Measurements from ENCODE around the gene FKBP5.

FKBP5 gene

DNA sequence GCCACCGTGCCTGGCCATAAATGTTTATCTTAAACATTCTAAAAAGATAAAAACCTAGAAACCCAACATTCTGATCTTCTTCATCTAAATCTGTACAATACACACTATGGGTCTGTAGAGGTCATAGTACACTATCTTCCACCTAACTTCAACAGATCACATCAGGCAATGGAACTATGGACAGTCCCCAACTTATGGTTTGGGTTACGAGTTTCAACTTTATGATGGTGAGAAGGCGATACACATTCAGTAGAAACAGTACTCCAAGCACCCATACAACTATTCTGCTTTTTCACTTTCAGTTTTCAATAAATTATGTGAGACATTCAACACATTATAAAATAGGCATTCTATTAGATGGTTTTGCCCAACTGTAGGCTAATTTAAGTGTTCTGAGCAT lies 23.1 kb downstream of the FKBP5 start:
- no peak overlapping the region for H2AFZ ChIP-seq (ENCODE audit: low read depth, low read length)
- H3K9ac ChIP-seq (ENCODE audit: low read depth, low read length): no peak overlapping the region
- H3K4me1 ChIP-seq (ENCODE audit: insufficient read depth, low read length): no peaks in the 10 kb centered on the region
- H3K4me2 ChIP-seq (ENCODE audit: insufficient read depth, low read length): no peak overlapping the region
- H3K27me3 ChIP-seq (ENCODE audit: insufficient read depth, low read length, poor library complexity): peaks cover 26% of the 10 kb centered on the region
- no peaks in the 10 kb centered on the region for H3K79me2 ChIP-seq (ENCODE audit: insufficient read depth, low read length)
- no peak overlapping the region for H3K4me3 ChIP-seq (ENCODE audit: low read depth in 1 of 2, low read length in 2 of 2)
- H3K27ac ChIP-seq (ENCODE audit: low read length): no peak overlapping the region
- TF ChIP-seq EZH2 (IDR thresholded peaks at IDR 0.05; ENCODE audit: borderline replicate concordance, low read depth, low read length, severe bottlenecking) (no peak), CTCF (IDR thresholded peaks at IDR 0.05; ENCODE audit: borderline replicate concordance, extremely low read depth, low read length, poor library complexity, severe bottlenecking) (no peak)
- no peaks in the 10 kb centered on the region for H4K20me1 ChIP-seq (ENCODE audit: insufficient read depth, low read length)
- DNase-seq (no peak), ATAC-seq (ENCODE audit: insufficient read depth, low read depth) (no peak)
- H3K9me3 ChIP-seq (ENCODE audit: insufficient read depth, low read length, severe bottlenecking): no peaks in the 10 kb centered on the region
- H3K36me3 ChIP-seq (ENCODE audit: insufficient read depth, low read length): no peaks in the 10 kb centered on the region

DNA sequence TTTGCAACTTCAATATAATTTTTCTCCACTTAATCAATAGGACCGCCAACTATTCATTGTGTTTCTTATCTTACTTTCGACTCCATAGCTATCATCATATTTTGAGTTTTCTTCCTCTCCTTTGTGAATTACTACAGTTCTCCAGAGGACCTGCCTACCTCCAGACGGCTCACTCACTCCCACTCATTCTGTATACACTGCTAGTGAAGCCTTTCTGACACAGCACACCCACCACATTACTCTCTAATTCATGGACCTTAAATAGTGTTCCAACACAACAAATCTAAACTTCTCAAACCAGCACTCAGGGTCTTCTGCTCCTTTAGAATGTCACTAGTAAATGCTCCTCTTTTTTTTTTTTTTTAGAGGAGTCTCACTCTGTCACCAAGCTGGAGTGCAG lies 23.8 kb downstream of the FKBP5 start:
- no peak overlapping the region for H3K27ac ChIP-seq (ENCODE audit: low read length)

DNA sequence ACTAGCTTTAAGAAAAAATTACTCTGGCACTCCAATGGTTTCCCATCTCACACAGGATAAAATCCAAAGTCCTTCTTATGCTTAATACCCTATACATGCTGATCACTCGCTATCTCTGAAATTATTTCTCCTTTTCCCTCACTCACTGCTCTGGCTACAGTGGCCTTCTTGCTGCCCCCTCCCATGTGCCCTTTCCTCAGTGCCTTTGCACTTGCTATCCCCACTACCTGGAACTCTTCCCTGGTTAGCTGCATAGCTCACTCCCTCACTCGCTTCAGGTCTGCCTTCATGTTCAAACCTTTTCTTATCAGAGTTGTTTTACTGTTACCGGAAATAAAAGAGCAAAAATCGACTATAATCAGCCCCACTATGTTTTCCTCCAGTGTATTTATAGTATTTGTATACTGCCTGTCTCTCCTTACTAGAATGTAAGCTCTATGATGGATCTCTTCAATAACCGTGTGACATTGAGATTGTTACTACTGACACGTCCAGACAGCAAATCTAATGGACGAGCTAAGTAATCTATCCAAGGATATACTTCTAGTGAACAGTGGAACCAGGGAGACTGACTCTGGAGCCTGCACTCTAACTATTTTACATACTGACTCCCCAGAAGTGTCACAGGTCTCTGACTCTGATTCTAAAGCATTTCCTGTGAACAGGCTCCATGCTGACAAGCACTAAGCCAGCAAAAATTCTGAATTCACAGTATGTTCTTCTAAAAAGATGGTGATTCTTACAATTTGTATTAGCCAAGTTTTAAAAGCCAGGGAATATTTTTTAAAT lies 25.1 kb downstream of the FKBP5 start:
- Histone ChIP-seq H2AFZ (ENCODE audit: low read depth, low read length) (no peak overlapping the region), H3K4me3 (ENCODE audit: low read depth in 1 of 2, low read length in 2 of 2) (no peak overlapping the region), H3K36me3 (ENCODE audit: insufficient read depth, low read length) (no peaks in the 10 kb centered on the region), H3K9ac (ENCODE audit: low read depth, low read length) (no peak overlapping the region), H3K9me3 (ENCODE audit: insufficient read depth, low read length, severe bottlenecking) (no peaks in the 10 kb centered on the region), H3K79me2 (ENCODE audit: insufficient read depth, low read length) (no peaks in the 10 kb centered on the region), H3K27ac (ENCODE audit: low read length) (no peak overlapping the region), H4K20me1 (ENCODE audit: insufficient read depth, low read length) (no peaks in the 10 kb centered on the region), H3K27me3 (ENCODE audit: insufficient read depth, low read length, poor library complexity) (peaks cover 24% of the 10 kb centered on the region), H3K4me1 (ENCODE audit: insufficient read depth, low read length) (no peaks in the 10 kb centered on the region), H3K4me2 (ENCODE audit: insufficient read depth, low read length) (no peak overlapping the region)
- ATAC-seq (ENCODE audit: insufficient read depth, low read depth): no peak
- TF ChIP-seq CTCF (IDR thresholded peaks at IDR 0.05; ENCODE audit: borderline replicate concordance, extremely low read depth, low read length, poor library complexity, severe bottlenecking) (no peak), EZH2 (IDR thresholded peaks at IDR 0.05; ENCODE audit: borderline replicate concordance, low read depth, low read length, severe bottlenecking) (no peak)
- no peak for DNase-seq

More for the DNA sequence above, 23.8 kb downstream of the FKBP5 start:
- Histone ChIP-seq H3K9ac (ENCODE audit: low read depth, low read length) (no peak overlapping the region), H3K4me3 (ENCODE audit: low read depth in 1 of 2, low read length in 2 of 2) (no peak overlapping the region), H3K27me3 (ENCODE audit: insufficient read depth, low read length, poor library complexity) (peaks cover 26% of the 10 kb centered on the region), H3K36me3 (ENCODE audit: insufficient read depth, low read length) (no peaks in the 10 kb centered on the region), H2AFZ (ENCODE audit: low read depth, low read length) (no peak overlapping the region), H3K4me2 (ENCODE audit: insufficient read depth, low read length) (no peak overlapping the region), H3K4me1 (ENCODE audit: insufficient read depth, low read length) (no peaks in the 10 kb centered on the region), H3K79me2 (ENCODE audit: insufficient read depth, low read length) (no peaks in the 10 kb centered on the region), H3K9me3 (ENCODE audit: insufficient read depth, low read length, severe bottlenecking) (no peaks in the 10 kb centered on the region), H4K20me1 (ENCODE audit: insufficient read depth, low read length) (no peaks in the 10 kb centered on the region)
- ATAC-seq (ENCODE audit: insufficient read depth, low read depth) (no peak), DNase-seq (no peak)
- no peak for TF ChIP-seq CTCF (IDR thresholded peaks at IDR 0.05; ENCODE audit: borderline replicate concordance, extremely low read depth, low read length, poor library complexity, severe bottlenecking)
- no peak for TF ChIP-seq EZH2 (IDR thresholded peaks at IDR 0.05; ENCODE audit: borderline replicate concordance, low read depth, low read length, severe bottlenecking)

Measured in DND-41 (cell line).